Ishikawa (cell line): ENCODE results near the gene ONECUT1.

ENCODE experiments used
- RAD21 ChIP-seq: IDR thresholded peaks from 2 replicates; pipeline ENCODE4 v1.6.1; 2012; ENCODE audit warnings: low read depth
- USF1 ChIP-seq: IDR thresholded peaks from 2 replicates; pipeline ENCODE4 v1.6.1; 2012

DNA sequence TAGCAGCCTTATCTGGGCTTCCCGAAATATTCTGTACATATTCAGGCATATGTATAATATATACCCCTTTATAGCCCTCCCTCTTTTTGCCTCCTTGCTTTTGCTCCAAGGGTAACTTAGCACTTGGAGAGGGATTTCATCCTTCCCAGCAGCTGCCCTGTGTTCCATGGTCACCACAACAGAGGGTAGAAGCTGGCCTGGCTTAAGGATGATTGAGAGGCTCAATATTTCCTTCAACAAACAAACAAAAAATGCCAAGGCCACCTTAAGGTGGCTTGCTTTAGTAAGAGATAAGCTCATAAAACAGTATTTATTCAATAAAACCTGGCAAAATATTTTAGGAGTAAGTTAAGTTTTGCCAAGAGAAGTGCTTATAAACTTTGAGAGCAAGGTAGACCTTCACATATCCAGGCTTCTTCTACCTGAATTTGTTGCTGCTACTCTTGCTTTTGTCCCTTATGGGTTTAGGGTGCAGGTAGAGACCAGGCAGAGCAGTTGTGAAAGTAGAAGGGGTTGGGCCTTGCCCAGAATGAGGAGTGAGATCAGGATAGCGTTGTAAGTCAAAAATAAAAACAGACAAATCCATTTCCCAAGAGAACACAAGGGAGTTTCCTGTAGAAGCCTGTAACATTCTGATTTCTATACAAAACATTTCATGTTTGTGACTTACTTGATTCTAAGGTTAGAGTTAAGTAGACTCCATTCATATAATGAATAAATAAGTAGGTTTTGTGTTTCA lies 58.2 kb downstream of the ONECUT1 start:
- TF ChIP-seq USF1, result no peak
- TF ChIP-seq RAD21, result no peak
